HG03196 (cell line): ENCODE measurements around the gene ACTR3C.
"Not testable (repeated sequence)": the region's sequence is repeated elsewhere in the genome, so short reads cannot be mapped to it uniquely, and the experiment has no call there.

Experiments
- ATAC-seq: cut with Tn5 transposase; IDR thresholded peaks from one replicate; pipeline ENCODE4 v1.9.1; 2021; ENCODE audit not compliant: unreplicated experiment

The ACTR3C gene

GRCh38 chr7:150314639-150315239, 8.6 kb downstream of the ACTR3C start:
- no peak for ATAC-seq

- ATAC-seq: no peak
Measured at GRCh38 chr7:150313870-150314269, 9.5 kb downstream of the ACTR3C start.

GRCh38 chr7:150313367-150313809, 10.0 kb downstream of the ACTR3C start:
- no peak for ATAC-seq

GRCh38 chr7:150312649-150313366, 10.5 kb downstream of the ACTR3C start:
- not testable (repeated sequence) for ATAC-seq

- ATAC-seq: no peak
Measured at GRCh38 chr7:150311711-150312110, 11.6 kb downstream of the ACTR3C start.

- ATAC-seq: no peak
Measured at GRCh38 chr7:150311146-150311545, 12.2 kb downstream of the ACTR3C start.

- ATAC-seq: no peak
Measured at GRCh38 chr7:150308575-150308974, 14.8 kb downstream of the ACTR3C start.

GRCh38 chr7:150307904-150308303, 15.4 kb downstream of the ACTR3C start:
- no peak for ATAC-seq

GRCh38 chr7:150307129-150307528, 16.2 kb downstream of the ACTR3C start:
- ATAC-seq: no peak

GRCh38 chr7:150306377-150306776, 17.0 kb downstream of the ACTR3C start:
- not testable (repeated sequence) for ATAC-seq

GRCh38 chr7:150305903-150306284, 17.5 kb downstream of the ACTR3C start:
- ATAC-seq: not testable (repeated sequence)

GRCh38 chr7:150305259-150305902, 18.0 kb downstream of the ACTR3C start:
- not testable (repeated sequence) for ATAC-seq

- not testable (repeated sequence) for ATAC-seq
Measured at GRCh38 chr7:150304499-150305258, 18.7 kb downstream of the ACTR3C start.

- ATAC-seq: not testable (repeated sequence)
Measured at GRCh38 chr7:150302908-150303310, 20.4 kb downstream of the ACTR3C start.

GRCh38 chr7:150297978-150298377, 25.4 kb downstream of the ACTR3C start:
- ATAC-seq: not testable (repeated sequence)

GRCh38 chr7:150296802-150297201, 26.5 kb downstream of the ACTR3C start:
- ATAC-seq: not testable (repeated sequence)

- not testable (repeated sequence) for ATAC-seq
Measured at GRCh38 chr7:150295614-150296013, 27.7 kb downstream of the ACTR3C start.

- not testable (repeated sequence) for ATAC-seq
Measured at GRCh38 chr7:150295027-150295426, 28.3 kb downstream of the ACTR3C start.

GRCh38 chr7:150290317-150290716, 33.0 kb downstream of the ACTR3C start:
- ATAC-seq: not testable (repeated sequence)

- ATAC-seq: not testable (repeated sequence)
Measured at GRCh38 chr7:150288816-150289215, 34.5 kb downstream of the ACTR3C start.

- ATAC-seq: not testable (repeated sequence)
Measured at GRCh38 chr7:150287815-150288214, 35.5 kb downstream of the ACTR3C start.
